ENCODE measurements around the gene RNASEH2B.

DNA sequence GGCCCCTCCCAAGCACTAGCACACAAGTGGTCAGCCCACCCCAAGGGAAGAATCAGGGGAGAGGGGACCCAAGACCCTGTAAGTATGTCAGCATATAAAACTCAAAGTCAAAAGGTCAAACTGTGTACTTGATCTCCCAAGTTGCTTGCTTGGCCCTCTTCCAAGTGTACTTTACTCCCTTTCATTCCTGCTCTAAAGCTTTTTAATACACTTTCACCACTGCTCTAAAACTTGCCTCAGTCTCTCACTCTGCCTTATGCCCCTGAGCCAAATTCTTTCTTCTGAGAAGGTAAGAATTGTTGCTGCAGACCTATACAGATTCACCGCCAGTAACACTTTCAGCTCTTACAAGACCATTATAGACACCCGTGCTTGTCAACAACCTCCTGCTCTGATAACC, 15.1 kb upstream of the RNASEH2B start:
- TF ChIP-seq EP300 (conservative IDR thresholded peaks at IDR 0.05; ENCODE audit: poor library complexity, severe bottlenecking) (no peak), EZH2 (IDR thresholded peaks at IDR 0.05; ENCODE audit: borderline replicate concordance, insufficient read depth, low read length, poor library complexity, severe bottlenecking) (no peak), RAD21 (conservative IDR thresholded peaks at IDR 0.05) (no peak), SMC3 (conservative IDR thresholded peaks at IDR 0.05; ENCODE audit: poor library complexity) (no peak), MXI1 (conservative IDR thresholded peaks at IDR 0.05; ENCODE audit: poor library complexity, severe bottlenecking) (no peak)
- TF ChIP-seq, protein P1, sequence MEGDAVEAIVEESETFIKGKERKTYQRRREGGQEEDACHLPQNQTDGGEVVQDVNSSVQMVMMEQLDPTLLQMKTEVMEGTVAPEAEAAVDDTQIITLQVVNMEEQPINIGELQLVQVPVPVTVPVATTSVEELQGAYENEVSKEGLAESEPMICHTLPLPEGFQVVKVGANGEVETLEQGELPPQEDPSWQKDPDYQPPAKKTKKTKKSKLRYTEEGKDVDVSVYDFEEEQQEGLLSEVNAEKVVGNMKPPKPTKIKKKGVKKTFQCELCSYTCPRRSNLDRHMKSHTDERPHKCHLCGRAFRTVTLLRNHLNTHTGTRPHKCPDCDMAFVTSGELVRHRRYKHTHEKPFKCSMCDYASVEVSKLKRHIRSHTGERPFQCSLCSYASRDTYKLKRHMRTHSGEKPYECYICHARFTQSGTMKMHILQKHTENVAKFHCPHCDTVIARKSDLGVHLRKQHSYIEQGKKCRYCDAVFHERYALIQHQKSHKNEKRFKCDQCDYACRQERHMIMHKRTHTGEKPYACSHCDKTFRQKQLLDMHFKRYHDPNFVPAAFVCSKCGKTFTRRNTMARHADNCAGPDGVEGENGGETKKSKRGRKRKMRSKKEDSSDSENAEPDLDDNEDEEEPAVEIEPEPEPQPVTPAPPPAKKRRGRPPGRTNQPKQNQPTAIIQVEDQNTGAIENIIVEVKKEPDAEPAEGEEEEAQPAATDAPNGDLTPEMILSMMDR (IDR thresholded peaks at IDR 0.05; ENCODE audit: poor library complexity, severe bottlenecking) = no peak
- TF ChIP-seq, protein P2, sequence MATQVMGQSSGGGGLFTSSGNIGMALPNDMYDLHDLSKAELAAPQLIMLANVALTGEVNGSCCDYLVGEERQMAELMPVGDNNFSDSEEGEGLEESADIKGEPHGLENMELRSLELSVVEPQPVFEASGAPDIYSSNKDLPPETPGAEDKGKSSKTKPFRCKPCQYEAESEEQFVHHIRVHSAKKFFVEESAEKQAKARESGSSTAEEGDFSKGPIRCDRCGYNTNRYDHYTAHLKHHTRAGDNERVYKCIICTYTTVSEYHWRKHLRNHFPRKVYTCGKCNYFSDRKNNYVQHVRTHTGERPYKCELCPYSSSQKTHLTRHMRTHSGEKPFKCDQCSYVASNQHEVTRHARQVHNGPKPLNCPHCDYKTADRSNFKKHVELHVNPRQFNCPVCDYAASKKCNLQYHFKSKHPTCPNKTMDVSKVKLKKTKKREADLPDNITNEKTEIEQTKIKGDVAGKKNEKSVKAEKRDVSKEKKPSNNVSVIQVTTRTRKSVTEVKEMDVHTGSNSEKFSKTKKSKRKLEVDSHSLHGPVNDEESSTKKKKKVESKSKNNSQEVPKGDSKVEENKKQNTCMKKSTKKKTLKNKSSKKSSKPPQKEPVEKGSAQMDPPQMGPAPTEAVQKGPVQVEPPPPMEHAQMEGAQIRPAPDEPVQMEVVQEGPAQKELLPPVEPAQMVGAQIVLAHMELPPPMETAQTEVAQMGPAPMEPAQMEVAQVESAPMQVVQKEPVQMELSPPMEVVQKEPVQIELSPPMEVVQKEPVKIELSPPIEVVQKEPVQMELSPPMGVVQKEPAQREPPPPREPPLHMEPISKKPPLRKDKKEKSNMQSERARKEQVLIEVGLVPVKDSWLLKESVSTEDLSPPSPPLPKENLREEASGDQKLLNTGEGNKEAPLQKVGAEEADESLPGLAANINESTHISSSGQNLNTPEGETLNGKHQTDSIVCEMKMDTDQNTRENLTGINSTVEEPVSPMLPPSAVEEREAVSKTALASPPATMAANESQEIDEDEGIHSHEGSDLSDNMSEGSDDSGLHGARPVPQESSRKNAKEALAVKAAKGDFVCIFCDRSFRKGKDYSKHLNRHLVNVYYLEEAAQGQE (IDR thresholded peaks at IDR 0.05; ENCODE audit: borderline replicate concordance) = no peak

All from neural cell (in vitro differentiated cells).